ENCODE results near the gene SNX19. TPM values are rescaled to one million over a fixed set of nuclear protein-coding genes. Genes with fewer than 3 reads are reported as not detected.
A peak's percentile ranks its signal among the peaks of the same experiment; 100 is the strongest.
"Not testable (repeated sequence)": the region's sequence is repeated elsewhere in the genome, so short reads cannot be mapped to it uniquely, and the experiment has no call there.

SNX19 gene
- total RNA-seq, 1 donor from 2014 or later, result 60.4 TPM

DNA sequence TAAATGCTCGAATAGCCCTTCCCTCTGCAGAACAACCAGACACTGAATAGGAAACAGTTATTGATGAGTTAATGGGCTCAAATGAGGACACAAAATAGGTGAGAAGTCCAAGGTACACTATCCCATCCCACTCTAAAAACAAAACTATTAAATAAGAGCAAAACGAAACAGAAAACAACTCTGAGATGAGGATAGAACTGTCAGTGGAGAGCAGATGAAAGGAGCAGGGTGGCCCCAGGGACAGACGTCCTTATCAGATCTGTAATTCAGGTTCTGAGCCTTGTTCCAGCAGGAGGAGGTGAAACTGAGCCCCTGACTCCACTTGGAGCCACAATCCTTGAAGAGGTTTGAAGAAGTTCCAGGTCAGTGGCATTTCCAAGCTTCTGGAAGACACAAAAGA lies 8.5 kb upstream of the SNX19 start:
- no peak overlapping the region for H3K4me3 Mint-ChIP-seq
- intact Hi-C loops (cut with micrococcal nuclease), result no loop called here

GRCh38 chr11:130920612-130921011 lies 4.3 kb upstream of the SNX19 start:
- intact Hi-C loops (cut with micrococcal nuclease); H3K36me3 Mint-ChIP-seq (ENCODE audit: low read depth); H3K27ac Mint-ChIP-seq; H3K9me3 Mint-ChIP-seq; ATAC-seq (ENCODE audit: low read depth); DNase-seq; H3K4me3 Mint-ChIP-seq; CTCF ChIA-PET; POLR2A ChIA-PET: not testable (repeated sequence)
- Mint-ChIP-seq H3K27me3 (peaks cover 18% of the 10 kb centered on the region), H3K4me1 (peaks cover 10% of the 10 kb centered on the region)

More for the DNA sequence above, 8.5 kb upstream of the SNX19 start:
- no peaks in the 10 kb centered on the region for H3K36me3 Mint-ChIP-seq (ENCODE audit: low read depth)
- TF ChIP-seq, protein P1, sequence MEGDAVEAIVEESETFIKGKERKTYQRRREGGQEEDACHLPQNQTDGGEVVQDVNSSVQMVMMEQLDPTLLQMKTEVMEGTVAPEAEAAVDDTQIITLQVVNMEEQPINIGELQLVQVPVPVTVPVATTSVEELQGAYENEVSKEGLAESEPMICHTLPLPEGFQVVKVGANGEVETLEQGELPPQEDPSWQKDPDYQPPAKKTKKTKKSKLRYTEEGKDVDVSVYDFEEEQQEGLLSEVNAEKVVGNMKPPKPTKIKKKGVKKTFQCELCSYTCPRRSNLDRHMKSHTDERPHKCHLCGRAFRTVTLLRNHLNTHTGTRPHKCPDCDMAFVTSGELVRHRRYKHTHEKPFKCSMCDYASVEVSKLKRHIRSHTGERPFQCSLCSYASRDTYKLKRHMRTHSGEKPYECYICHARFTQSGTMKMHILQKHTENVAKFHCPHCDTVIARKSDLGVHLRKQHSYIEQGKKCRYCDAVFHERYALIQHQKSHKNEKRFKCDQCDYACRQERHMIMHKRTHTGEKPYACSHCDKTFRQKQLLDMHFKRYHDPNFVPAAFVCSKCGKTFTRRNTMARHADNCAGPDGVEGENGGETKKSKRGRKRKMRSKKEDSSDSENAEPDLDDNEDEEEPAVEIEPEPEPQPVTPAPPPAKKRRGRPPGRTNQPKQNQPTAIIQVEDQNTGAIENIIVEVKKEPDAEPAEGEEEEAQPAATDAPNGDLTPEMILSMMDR (IDR thresholded peaks at IDR 0.05), result no peak
- ChIA-PET POLR2A (no interaction called here), CTCF (no interaction called here)
- DNase-seq, result no peak
- no peak for ATAC-seq (ENCODE audit: low read depth)
- H3K27ac Mint-ChIP-seq, result no peak overlapping the region
- no peaks in the 10 kb centered on the region for H3K9me3 Mint-ChIP-seq
- no peaks in the 10 kb centered on the region for H3K4me1 Mint-ChIP-seq
- peaks cover 12% of the 10 kb centered on the region for H3K27me3 Mint-ChIP-seq

GRCh38 chr11:130918081-130918480 lies 1.8 kb upstream of the SNX19 start:
- no peaks in the 10 kb centered on the region for H3K9me3 Mint-ChIP-seq
- CTCF ChIA-PET, result no interaction called here
- intact Hi-C loops (cut with micrococcal nuclease), result loop anchor here (5.0 to 10.0 kb wide), 2 partner anchors 913 to 1641 kb away; partner anchors contain the start of gene PRDM10
- TF ChIP-seq, protein P1 (IDR thresholded peaks at IDR 0.05), result no peak
- H3K4me1 Mint-ChIP-seq, result peaks cover 31% of the 10 kb centered on the region
- POLR2A ChIA-PET, result no interaction called here
- DNase-seq (no peak), ATAC-seq (ENCODE audit: low read depth) (no peak)
- peaks cover 15% of the 10 kb centered on the region for H3K36me3 Mint-ChIP-seq (ENCODE audit: low read depth)
- no peak overlapping the region for H3K27ac Mint-ChIP-seq
- H3K4me3 Mint-ChIP-seq, result no peak overlapping the region
- peaks cover 18% of the 10 kb centered on the region for H3K27me3 Mint-ChIP-seq

- CTCF ChIA-PET, result interaction anchor here (0.6 to 1.5 kb wide), 3 partner anchors 10 to 23 kb away, joined by 3 to 7 read pairs (median 5); no protein-coding TSS in a partner anchor
- TF ChIP-seq, protein P1 (IDR thresholded peaks at IDR 0.05), result no peak
- Mint-ChIP-seq H3K4me3 (peak overlapping the region; percentile 86), H3K27me3 (peaks cover 18% of the 10 kb centered on the region), H3K9me3 (no peaks in the 10 kb centered on the region), H3K4me1 (peaks cover 37% of the 10 kb centered on the region), H3K27ac (peak overlapping the region; percentile 87), H3K36me3 (ENCODE audit: low read depth) (peaks cover 24% of the 10 kb centered on the region)
- intact Hi-C loops (cut with micrococcal nuclease), result loop anchor here (1.0 to 10.0 kb wide), 5 partner anchors 602 to 1640 kb away; partner anchors contain the start of genes APLP2, NFRKB and PRDM10
- ATAC-seq (ENCODE audit: low read depth), result no peak
- no peak for DNase-seq
- POLR2A ChIA-PET, result interaction anchor here (1.0 to 1.8 kb wide), 8 partner anchors 10 to 1022 kb away, joined by 3 to 20 read pairs (median 4); partner anchors contain the start of genes NFRKB and PRDM10
Observed at GRCh38 chr11:130916910-130917309, 631 bp upstream of the SNX19 start.

DNA sequence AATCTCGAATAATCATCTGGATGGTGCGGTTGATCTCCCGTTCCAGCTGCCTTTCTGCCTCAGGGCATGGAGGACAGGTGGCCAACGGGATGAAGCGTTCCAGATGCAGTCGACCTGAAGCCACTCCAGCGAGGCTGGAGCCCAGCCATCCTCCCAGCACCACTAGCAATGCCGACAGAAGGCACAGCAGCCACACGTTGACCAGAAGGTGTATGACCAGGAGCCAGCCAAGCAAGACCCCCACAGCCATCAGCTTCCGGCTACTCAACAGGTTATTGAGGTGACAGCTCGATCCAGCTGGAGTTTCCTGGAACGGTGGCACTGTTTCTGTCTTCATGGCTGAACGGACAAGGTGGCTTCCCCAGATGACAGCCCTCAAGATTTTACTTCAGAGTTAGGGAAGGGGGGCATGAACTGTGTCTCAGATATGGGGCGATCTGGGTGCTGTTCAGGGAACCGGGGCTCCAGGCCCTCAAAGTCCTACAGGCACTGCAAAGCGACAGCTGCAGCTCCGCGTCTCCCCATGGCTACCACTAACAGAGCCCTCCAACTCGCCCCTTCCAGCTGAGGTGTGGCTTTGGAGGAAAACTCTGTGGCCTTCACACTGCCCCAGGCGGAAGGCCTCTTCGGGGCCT lies 559 bp downstream of the SNX19 start:
- Mint-ChIP-seq H3K4me3 (peak overlapping the region; percentile 86), H3K27ac (peak overlapping the region; percentile 76), H3K36me3 (ENCODE audit: low read depth) (peaks cover 34% of the 10 kb centered on the region), H3K27me3 (peaks cover 15% of the 10 kb centered on the region), H3K9me3 (no peaks in the 10 kb centered on the region), H3K4me1 (peaks cover 37% of the 10 kb centered on the region)
- DNase-seq (no peak), ATAC-seq (ENCODE audit: low read depth) (peak; percentile 20)
- ChIA-PET CTCF (interaction anchor here (0.7 to 1.5 kb wide), 5 partner anchors 9 to 485 kb away, joined by 3 to 7 read pairs (median 5); no protein-coding TSS in a partner anchor), POLR2A (interaction anchor here (0.9 to 1.8 kb wide), 8 partner anchors 11 to 1021 kb away, joined by 3 to 20 read pairs (median 4); partner anchors contain the start of genes NFRKB and PRDM10)
- intact Hi-C loops (cut with micrococcal nuclease), result loop anchor here (1.0 to 10.0 kb wide), 4 partner anchors 600 to 1638 kb away; partner anchors contain the start of genes NFRKB and PRDM10
- TF ChIP-seq, protein P1 (IDR thresholded peaks at IDR 0.05), result no peak
